HepG2 (cell line): ENCODE results near the gene PKMYT1. TPM values are rescaled to one million over a fixed set of nuclear protein-coding genes. Genes with fewer than 3 reads are reported as not detected.

Experiments
- CCDC6 ChIP-seq: sonication (generic); formaldehyde crosslinking; IDR thresholded peaks from 2 replicates; pipeline ENCODE4 v1.8.1; 2022; ENCODE audit warnings: mild to moderate bottlenecking, missing genetic modification reagents, moderate library complexity
- ELF1 ChIP-seq: sonication (generic); formaldehyde crosslinking; IDR thresholded peaks from 2 replicates; pipeline ENCODE4 v1.4.0; 2020; ENCODE audit warnings: missing genetic modification reagents
- ETV5 ChIP-seq: IDR thresholded peaks from 2 replicates; pipeline ENCODE4 v1.6.1; 2018; ENCODE audit warnings: missing biosample characterization, missing genetic modification reagents, inconsistent platforms, borderline replicate concordance
- FOSL2 ChIP-seq: sonication (generic); formaldehyde crosslinking; IDR thresholded peaks from 2 replicates; pipeline ENCODE4 v1.4.0; 2020; ENCODE audit warnings: missing genetic modification reagents
- GATAD2A ChIP-seq: IDR thresholded peaks from 2 replicates; pipeline ENCODE4 v1.6.1; 2016
- GLI4 ChIP-seq: sonication (generic); formaldehyde crosslinking; IDR thresholded peaks from 2 replicates; pipeline ENCODE4 v1.5.1; 2020; ENCODE audit warnings: missing genetic modification reagents, mild to moderate bottlenecking, moderate library complexity, borderline replicate concordance
- HOXD1 ChIP-seq: sonication (generic); formaldehyde crosslinking; IDR thresholded peaks from 2 replicates; pipeline ENCODE4 v1.5.0; 2020; ENCODE audit warnings: missing genetic modification reagents
- LCORL ChIP-seq, 2 experiments: fragments of 450-650 bp in 1 of 2; sonication (generic) in 1 of 2; formaldehyde crosslinking in 1 of 2; IDR thresholded peaks; 2 replicates each; pipeline versions ENCODE4 v1.5.0 to v1.6.1; 2017 to 2020; ENCODE audit warnings: antibody characterized with exemption in 1 of 2, missing genetic modification reagents in 1 of 2
- MEF2D ChIP-seq: sonication (generic); formaldehyde crosslinking; IDR thresholded peaks from 2 replicates; pipeline ENCODE4 v1.5.1; 2020; ENCODE audit warnings: mild to moderate bottlenecking, missing genetic modification reagents
- MTA1 ChIP-seq: sonication (generic); formaldehyde crosslinking; IDR thresholded peaks from 2 replicates; pipeline ENCODE4 v1.4.0; 2020; ENCODE audit warnings: missing genetic modification reagents, mild to moderate bottlenecking, borderline replicate concordance
- NCOA2 ChIP-seq: sonication (generic); formaldehyde crosslinking; IDR thresholded peaks from 2 replicates; pipeline ENCODE4 v1.8.0; 2022; ENCODE audit warnings: inconsistent platforms
- PLRG1 ChIP-seq: fragments of 450-650 bp; conservative IDR thresholded peaks from 2 replicates; pipeline ENCODE4 v1.6.1; 2016
- RXRA ChIP-seq: sonication (generic); formaldehyde crosslinking; IDR thresholded peaks from 2 replicates; pipeline ENCODE4 v1.5.1; 2020; ENCODE audit warnings: missing genetic modification reagents
- SMARCE1 ChIP-seq: fragments of 450-650 bp; IDR thresholded peaks from 2 replicates; pipeline ENCODE4 v1.6.1; 2017; ENCODE audit warnings: borderline replicate concordance
- SOX6 ChIP-seq, 2 experiments: fragments of 450-650 bp in 1 of 2; sonication (generic) in 1 of 2; formaldehyde crosslinking in 1 of 2; IDR thresholded peaks; 2 replicates each; pipeline versions ENCODE4 v1.4.0 to v1.6.1; 2017 to 2020; ENCODE audit warnings: antibody characterized with exemption in 1 of 2, mild to moderate bottlenecking in 1 of 2, missing genetic modification reagents in 1 of 2
- SRSF4 ChIP-seq: fragments of 200-400 bp; formaldehyde crosslinking; IDR thresholded peaks from one replicate; pipeline ENCODE4 v1.6.1; 2018; ENCODE audit warnings: mild to moderate bottlenecking, low read depth, low read length, moderate library complexity; ENCODE audit not compliant: poor library complexity, severe bottlenecking
- SRSF9 ChIP-seq: fragments of 200-400 bp; formaldehyde crosslinking; IDR thresholded peaks from 2 replicates; pipeline ENCODE4 v1.6.1; 2018; ENCODE audit warnings: borderline replicate concordance, mild to moderate bottlenecking, low read depth, low read length; ENCODE audit not compliant: insufficient read depth, poor library complexity, severe bottlenecking
- TSC22D2 ChIP-seq: sonication (generic); formaldehyde crosslinking; IDR thresholded peaks from 2 replicates; pipeline ENCODE4 v1.5.1; 2020; ENCODE audit warnings: missing genetic modification reagents, mild to moderate bottlenecking, borderline replicate concordance
- ZC3H4 ChIP-seq: sonication (generic); formaldehyde crosslinking; IDR thresholded peaks from 2 replicates; pipeline ENCODE4 v1.4.0; 2020; ENCODE audit warnings: missing genetic modification reagents, borderline replicate concordance
- ZFY ChIP-seq: sonication (generic); formaldehyde crosslinking; IDR thresholded peaks from 2 replicates; pipeline ENCODE4 v1.4.0; 2020; ENCODE audit warnings: missing genetic modification reagents
- ZNF256 ChIP-seq: sonication (generic); formaldehyde crosslinking; conservative IDR thresholded peaks from 2 replicates; pipeline ENCODE4 v1.4.0; 2020; ENCODE audit warnings: missing genetic modification reagents
- ZNF451 ChIP-seq: sonication (generic); formaldehyde crosslinking; IDR thresholded peaks from 2 replicates; pipeline ENCODE4 v1.5.0; 2020; ENCODE audit warnings: mild to moderate bottlenecking, missing genetic modification reagents
- ZNF609 ChIP-seq: sonication (generic); formaldehyde crosslinking; IDR thresholded peaks from 2 replicates; pipeline ENCODE4 v1.4.0; 2020; ENCODE audit warnings: mild to moderate bottlenecking, missing genetic modification reagents, borderline replicate concordance
- ZNF720 ChIP-seq: sonication (generic); formaldehyde crosslinking; IDR thresholded peaks from 2 replicates; pipeline ENCODE4 v1.4.0; 2020; ENCODE audit warnings: missing genetic modification reagents
- ZNF724P ChIP-seq: sonication (generic); formaldehyde crosslinking; IDR thresholded peaks from 2 replicates; pipeline ENCODE4 v1.8.0; 2022; ENCODE audit warnings: missing genetic modification reagents, borderline replicate concordance
- ZNF788 ChIP-seq: sonication (generic); formaldehyde crosslinking; IDR thresholded peaks from 2 replicates; pipeline ENCODE4 v1.5.0; 2020; ENCODE audit warnings: mild to moderate bottlenecking, missing genetic modification reagents, borderline replicate concordance
- ZNF792 ChIP-seq: IDR thresholded peaks from 2 replicates; pipeline ENCODE4 v1.6.1; 2016
- ZNF879 ChIP-seq: sonication (generic); formaldehyde crosslinking; IDR thresholded peaks from 2 replicates; pipeline ENCODE4 v1.8.1; 2023; ENCODE audit warnings: missing genetic modification reagents
- polyA plus RNA-seq, 8 experiments: library from polyadenylated mRNA; depleted of rRNA in 3 of 8; stranded (reverse) in 7 of 8; unstranded in 1 of 8; fragments of >200 nt; fragmentation: Illumina TruSeq in 4 of 8; extraction: Trizol in 4 of 8; gene quantifications; 2 replicates each; pipeline versions ENCODE4 v1.2.1 to v1.2.3, GENCODE V29; 2011 to 2016; ENCODE audit warnings: low read depth in 4 of 8, missing spikeins in 1 of 8, mixed read lengths in 1 of 8; ENCODE audit not compliant: insufficient read depth in 1 of 8
- total RNA-seq, 5 experiments: library from RNA; depleted of rRNA; stranded (reverse); fragments of >200 nt; fragmentation: Illumina TruSeq; extraction: Trizol; gene quantifications; 2 replicates each; pipeline ENCODE4 v1.2.3, GENCODE V29; 2016; ENCODE audit warnings: low read depth in 1 of 5

Gene PKMYT1
- total and polyA plus RNA-seq, 2 of the 13 experiments (the other 11 are each of a cell fraction or from before 2014, with no cell fraction given) = 7.0 to 27.8 TPM

- TF ChIP-seq ZNF609 (CRISPR knock-in tag) (no peak), RXRA (CRISPR knock-in tag) (peak; percentile 58; the same call in 1 of the 2 replicates), SRSF4 (no peak), SOX6 (IDR thresholded peaks at IDR 0.05) (no peak), SOX6 (CRISPR knock-in tag; IDR thresholded peaks at IDR 0.05) (peak; percentile 41; the same call in 1 of the 2 replicates), ZNF788 (CRISPR knock-in tag) (peak; percentile 30; the same call in 1 of the 2 replicates), FOSL2 (CRISPR knock-in tag) (peak; percentile 63), PLRG1 (no peak), MTA1 (CRISPR knock-in tag) (no peak), ZNF256 (0 out of 2 replicates have a peak, but pooled peaks have one; percentile 63), SMARCE1 (no peak), HOXD1 (CRISPR knock-in tag) (no peak), CCDC6 (CRISPR knock-in tag) (no peak), TSC22D2 (peak; percentile 87; the same call in 1 of the 2 replicates), ZNF451 (CRISPR knock-in tag) (peak; percentile 25; the same call in 1 of the 2 replicates), SRSF9 (no peak), ZFY (CRISPR knock-in tag) (peak; percentile 51), GATAD2A (CRISPR knock-in tag) (peak; percentile 60), ZNF720 (CRISPR knock-in tag) (no peak), ZNF879 (CRISPR knock-in tag) (no peak), ETV5 (CRISPR knock-in tag) (peak; percentile 35; the same call in 1 of the 2 replicates), ELF1 (CRISPR knock-in tag) (peak; percentile 48; the same call in 1 of the 2 replicates), GLI4 (CRISPR knock-in tag) (no peak), MEF2D (CRISPR knock-in tag) (peak; percentile 57; the same call in 1 of the 2 replicates), ZNF724P (CRISPR knock-in tag) (no peak), LCORL (IDR thresholded peaks at IDR 0.05) (no peak), LCORL (CRISPR knock-in tag; IDR thresholded peaks at IDR 0.05) (peak; percentile 64; the same call in 1 of the 2 replicates), ZC3H4 (CRISPR knock-in tag) (no peak), ZNF792 (CRISPR knock-in tag) (peak; percentile 64; the same call in 1 of the 2 replicates), NCOA2 (0 out of 2 replicates have a peak, but pooled peaks have one; percentile 35)
Observed at GRCh38 chr16:3003582-3004270, 23.5 kb upstream of the PKMYT1 start (continued).
